HCT116 (cell line): ENCODE data around the gene TLX3. TPM values are rescaled to one million over a fixed set of nuclear protein-coding genes. Genes with fewer than 3 reads are reported as not detected.

Source experiments
- ATAC-seq: fragments of 200-7000 bp; cut with Tn5 transposase; 2 replicates; pipeline ENCODE4 v1.9.1; 2020; ENCODE audit warnings: mild to moderate bottlenecking, moderate library complexity
- BruUV-seq: library from RNA; stranded (reverse); fragments of 400-500 nt; replicated peaks from 2 replicates; lab custom pipeline; 2021; lab: Mats Ljungman, UMichigan
- CTCF ChIA-PET: fragments of 300-600 bp; sonication (Branson Sonifier 250); formaldehyde crosslinking; loops from one replicate; lab custom pipeline; 2021; ENCODE audit warnings: antibody characterized with exemption; lab: Charles Lee
- POLR2A ChIA-PET: fragments of 300-600, 350-600 bp; sonication (Branson Sonifier 250); formaldehyde crosslinking; loops from one replicate; lab custom pipeline; 2021; ENCODE audit warnings: antibody characterized with exemption; lab: Charles Lee
- RAD21 ChIA-PET, 2 experiments: fragments of 300-600 bp; sonication (Branson Sonifier 250); formaldehyde crosslinking; loops; one replicate each; lab custom pipeline; 2023; ENCODE audit warnings: low total read pairs in 2 of 2; ENCODE audit not compliant: uncharacterized antibody in 2 of 2, unreplicated experiment in 2 of 2, low non-redundant PET in 1 of 2; lab: Charles Lee
- DNase-seq: peaks from one replicate; pipeline ENCODE4 v3.0.0-alpha.2; 2010; ENCODE audit warnings: low read depth, low spot score
- H2AFZ ChIP-seq: fragments of 200-600 bp; shearing (Covaris generic), sonication (generic); 2 replicates; pipeline ENCODE4 v1.6.1; 2017; ENCODE audit warnings: low read depth, mixed run types, mixed read lengths, antibody characterized with exemption, low read length; ENCODE audit not compliant: poor library complexity, severe bottlenecking
- H3K27ac ChIP-seq: 2 replicates; pipeline ENCODE4 v1.5.1; 2012; ENCODE audit warnings: low read depth, low read length
- H3K27me3 ChIP-seq: fragments of 200-600 bp; sonication (generic); 2 replicates; pipeline ENCODE4 v1.6.1; 2016; ENCODE audit warnings: mixed run types, low read length, mixed read lengths; ENCODE audit not compliant: insufficient read depth
- H3K36me3 ChIP-seq, 2 experiments: fragments of 200-500 bp in 1 of 2; fragments of 200-600 bp in 1 of 2; sonication (Bioruptor generic) in 1 of 2; sonication (generic) in 1 of 2; 2 replicates each; pipeline versions ENCODE4 v1.5.1 to v1.6.1; 2014 to 2016; ENCODE audit warnings: low read length in 2 of 2, inconsistent platforms in 1 of 2, mixed read lengths in 1 of 2, mixed run types in 1 of 2; ENCODE audit not compliant: insufficient read depth in 2 of 2, control insufficient read depth in 1 of 2
- H3K4me1 ChIP-seq, 2 experiments: fragments of 200-600 bp in 1 of 2; sonication (generic) in 1 of 2; 2 replicates each; pipeline versions ENCODE4 v1.5.1 to v1.6.1; 2012 to 2017; ENCODE audit warnings: low read length in 2 of 2, inconsistent platforms in 1 of 2, mild to moderate bottlenecking in 1 of 2, mixed read lengths in 1 of 2, mixed run types in 1 of 2, moderate library complexity in 1 of 2; ENCODE audit not compliant: insufficient read depth in 2 of 2, control insufficient read depth in 1 of 2
- H3K4me2 ChIP-seq: fragments of 200-600 bp; sonication (generic); 2 replicates; pipeline ENCODE4 v1.6.1; 2017; ENCODE audit warnings: mixed run types, low read length, mixed read lengths
- H3K4me3 ChIP-seq, 2 experiments: fragments of 200-600 bp in 1 of 2; sonication (generic) in 1 of 2; replicated peaks in 1 of 2; 2 replicates each; pipeline ENCODE4 v1.5.1; 2011 to 2016; ENCODE audit warnings: low read length in 2 of 2, control low read depth in 1 of 2, low read depth in 1 of 2, mild to moderate bottlenecking in 1 of 2, mixed read lengths in 1 of 2, mixed run types in 1 of 2
- H3K79me2 ChIP-seq: fragments of 200-600 bp; sonication (generic); 2 replicates; pipeline ENCODE4 v1.6.1; 2017; ENCODE audit warnings: mild to moderate bottlenecking, mixed run types, low read length, moderate library complexity, mixed read lengths; ENCODE audit not compliant: insufficient read depth
- H3K9ac ChIP-seq: fragments of 200-600 bp; sonication (generic); 2 replicates; pipeline ENCODE4 v1.6.1; 2016; ENCODE audit warnings: low read length, mixed read lengths
- H3K9me2 ChIP-seq: fragments of 200-600 bp; sonication (generic), shearing (Covaris generic); 2 replicates; pipeline ENCODE4 v1.6.1; 2017; ENCODE audit warnings: mixed run types, mild to moderate bottlenecking, moderate library complexity; ENCODE audit not compliant: insufficient read depth
- H3K9me3 ChIP-seq, 2 experiments: fragments of 200-500 bp in 1 of 2; fragments of 200-600 bp in 1 of 2; sonication (Bioruptor generic) in 1 of 2; sonication (generic) in 1 of 2; 2 replicates each; pipeline ENCODE4 v1.6.1; 2014 to 2017; ENCODE audit warnings: low read length in 2 of 2, mixed read lengths in 2 of 2, inconsistent platforms in 1 of 2, low read depth in 1 of 2, mild to moderate bottlenecking in 1 of 2, mixed run types in 1 of 2, moderate library complexity in 1 of 2; ENCODE audit not compliant: control insufficient read depth in 1 of 2, insufficient read depth in 1 of 2
- H4K20me1 ChIP-seq: fragments of 200-600 bp; sonication (generic), shearing (Covaris generic); 2 replicates; pipeline ENCODE4 v1.6.1; 2017; ENCODE audit warnings: mixed run types, mild to moderate bottlenecking, moderate library complexity; ENCODE audit not compliant: insufficient read depth
- CEBPB ChIP-seq: IDR thresholded peaks from 2 replicates; pipeline ENCODE4 v1.6.1; 2012; ENCODE audit warnings: low read depth
- EZH2 ChIP-seq: fragments of 200-600 bp; sonication (generic); IDR thresholded peaks from 2 replicates; pipeline ENCODE4 v1.6.1; 2017; ENCODE audit warnings: antibody characterized with exemption, mixed run types
- FOSL1 ChIP-seq: IDR thresholded peaks from 2 replicates; pipeline ENCODE4 v1.6.1; 2012; ENCODE audit warnings: low read depth
- MAX ChIP-seq: IDR thresholded peaks from 2 replicates; pipeline ENCODE4 v1.6.1; 2012
- POLR2A ChIP-seq: IDR thresholded peaks from 2 replicates; pipeline ENCODE4 v1.7.0; 2011; ENCODE audit warnings: borderline replicate concordance; ENCODE audit not compliant: insufficient read depth, insufficient read length; ENCODE audit errors: extremely low read depth
- RAD21 ChIP-seq: IDR thresholded peaks from 2 replicates; pipeline ENCODE4 v1.6.1; 2012; ENCODE audit warnings: low read depth, mild to moderate bottlenecking
- REST ChIP-seq: IDR thresholded peaks from 2 replicates; pipeline ENCODE4 v1.6.1; 2012; ENCODE audit warnings: low read depth
- SRF ChIP-seq: IDR thresholded peaks from 2 replicates; pipeline ENCODE4 v1.6.1; 2012; ENCODE audit warnings: low read depth
- TCF7L2 ChIP-seq: IDR thresholded peaks from 2 replicates; pipeline ENCODE4 v1.7.0; 2011; ENCODE audit warnings: borderline replicate concordance, inconsistent platforms; ENCODE audit not compliant: insufficient read depth, insufficient read length; ENCODE audit errors: extremely low read depth
- ZBTB33 ChIP-seq: IDR thresholded peaks from 2 replicates; pipeline ENCODE4 v1.6.1; 2011; ENCODE audit warnings: mild to moderate bottlenecking, low read length, moderate library complexity; ENCODE audit not compliant: insufficient replicate concordance; ENCODE audit errors: extremely low read depth
- ZNF274 ChIP-seq: fragments of 200-500 bp; sonication (Bioruptor generic); IDR thresholded peaks from 2 replicates; pipeline ENCODE4 v1.6.1; 2014; ENCODE audit warnings: mild to moderate bottlenecking, low read depth, low read length, inconsistent platforms
- intact Hi-C: fragments of 100-400 bp; cut with micrococcal nuclease; formaldehyde crosslinking; loops from 2 replicates; pipeline ENCODE4 v1.10.0; 2022
- total RNA-seq: library from RNA; stranded (reverse); gene quantifications from one replicate; pipeline ENCODE4 v1.2.1, GENCODE V29; 2021; ENCODE audit not compliant: unreplicated experiment
- TF ChIP-seq, protein P1 (sequence below), 3 experiments: fragments of 200-600 bp in 1 of 3; sonication (generic) in 1 of 3; IDR thresholded peaks in 2 of 3; conservative IDR thresholded peaks in 1 of 3; 2 replicates each; pipeline ENCODE4 v1.5.1; 2012 to 2017; ENCODE audit warnings: low read depth in 2 of 3, low read length in 2 of 3, antibody characterized with exemption in 1 of 3, borderline replicate concordance in 1 of 3, control low read depth in 1 of 3, mild to moderate bottlenecking in 1 of 3, mixed read lengths in 1 of 3, mixed run types in 1 of 3, moderate library complexity in 1 of 3; ENCODE audit not compliant: insufficient read depth in 1 of 3

Gene TLX3
- total RNA-seq, 1 experiment from 2014 or later: 4.6 TPM

DNA sequence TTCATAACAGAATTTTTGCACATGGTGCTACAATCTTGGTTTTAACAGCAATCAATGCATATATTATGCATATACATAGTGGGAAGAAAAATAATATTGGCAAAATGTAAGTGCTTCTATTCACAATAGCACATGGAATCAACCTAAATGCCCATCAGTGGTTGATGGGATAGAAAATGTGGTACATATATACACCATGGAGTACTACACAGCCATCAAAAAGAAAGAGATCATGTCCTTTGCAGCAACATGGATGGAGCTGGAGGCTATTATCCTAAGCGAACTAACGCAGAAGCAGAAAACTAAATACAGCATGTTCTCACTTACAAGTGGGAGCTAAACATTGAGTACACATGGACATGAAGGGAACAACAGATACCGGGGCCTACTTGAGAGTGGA, 37.2 kb upstream of the TLX3 start:
- no peak overlapping the region for H3K9ac ChIP-seq
- DNase-seq (no peak), ATAC-seq (no peak)
- no peak overlapping the region for H2AFZ ChIP-seq
- H3K27ac ChIP-seq: no peak overlapping the region
- H3K4me2 ChIP-seq: no peak overlapping the region
- intact Hi-C loops: no loop called here
- TF ChIP-seq SRF: no peak
- no peak for TF ChIP-seq EZH2
- no peak for TF ChIP-seq REST
- TF ChIP-seq TCF7L2: no peak
- TF ChIP-seq POLR2A: no peak
- no peak for TF ChIP-seq CEBPB
- TF ChIP-seq ZNF274: no peak
- TF ChIP-seq ZBTB33: no peak
- TF ChIP-seq MAX: no peak
- TF ChIP-seq, protein P1, sequence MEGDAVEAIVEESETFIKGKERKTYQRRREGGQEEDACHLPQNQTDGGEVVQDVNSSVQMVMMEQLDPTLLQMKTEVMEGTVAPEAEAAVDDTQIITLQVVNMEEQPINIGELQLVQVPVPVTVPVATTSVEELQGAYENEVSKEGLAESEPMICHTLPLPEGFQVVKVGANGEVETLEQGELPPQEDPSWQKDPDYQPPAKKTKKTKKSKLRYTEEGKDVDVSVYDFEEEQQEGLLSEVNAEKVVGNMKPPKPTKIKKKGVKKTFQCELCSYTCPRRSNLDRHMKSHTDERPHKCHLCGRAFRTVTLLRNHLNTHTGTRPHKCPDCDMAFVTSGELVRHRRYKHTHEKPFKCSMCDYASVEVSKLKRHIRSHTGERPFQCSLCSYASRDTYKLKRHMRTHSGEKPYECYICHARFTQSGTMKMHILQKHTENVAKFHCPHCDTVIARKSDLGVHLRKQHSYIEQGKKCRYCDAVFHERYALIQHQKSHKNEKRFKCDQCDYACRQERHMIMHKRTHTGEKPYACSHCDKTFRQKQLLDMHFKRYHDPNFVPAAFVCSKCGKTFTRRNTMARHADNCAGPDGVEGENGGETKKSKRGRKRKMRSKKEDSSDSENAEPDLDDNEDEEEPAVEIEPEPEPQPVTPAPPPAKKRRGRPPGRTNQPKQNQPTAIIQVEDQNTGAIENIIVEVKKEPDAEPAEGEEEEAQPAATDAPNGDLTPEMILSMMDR (IDR thresholded peaks at IDR 0.05 in 2 of 3, conservative IDR thresholded peaks at IDR 0.05 in 1 of 3; ENCODE audit: borderline replicate concordance in 1 of 3, insufficient read depth in 1 of 3, low read depth in 2 of 3, low read length in 2 of 3): no peak
- TF ChIP-seq RAD21: no peak
- TF ChIP-seq FOSL1: no peak
- TF ChIP-seq, all 23 proteins: peak for 0
- H3K27me3 ChIP-seq: no peaks in the 10 kb centered on the region
- no peaks in the 10 kb centered on the region for H4K20me1 ChIP-seq
- no TSS peak for BruUV-seq
- no peaks in the 10 kb centered on the region for H3K36me3 ChIP-seq
- no peaks in the 10 kb centered on the region for H3K4me1 ChIP-seq
- ChIA-PET CTCF (interaction anchor here (1.2 to 2.4 kb wide), 3 partner anchors 38 to 70 kb away, joined by 3 to 22 read pairs (median 10); no protein-coding TSS in a partner anchor), RAD21 (no interaction called here), POLR2A (no interaction called here)
- no peak overlapping the region for H3K4me3 ChIP-seq
- no peaks in the 10 kb centered on the region for H3K9me2 ChIP-seq
- H3K9me3 ChIP-seq: no peaks in the 10 kb centered on the region
- H3K79me2 ChIP-seq: no peaks in the 10 kb centered on the region
